GM11168 (cell line): ENCODE data around the gene APPL1.
"Not testable (repeated sequence)": the region's sequence is repeated elsewhere in the genome, so short reads cannot be mapped to it uniquely, and the experiment has no call there.

Experiments used
- in situ Hi-C: fragments of 300-500 bp; cut with MboI; formaldehyde crosslinking; loops from one replicate; pipeline ENCODE4 v1.12.0; 2022; ENCODE audit warnings: low sequenced_read_pairs; ENCODE audit not compliant: unreplicated experiment

Gene APPL1

DNA sequence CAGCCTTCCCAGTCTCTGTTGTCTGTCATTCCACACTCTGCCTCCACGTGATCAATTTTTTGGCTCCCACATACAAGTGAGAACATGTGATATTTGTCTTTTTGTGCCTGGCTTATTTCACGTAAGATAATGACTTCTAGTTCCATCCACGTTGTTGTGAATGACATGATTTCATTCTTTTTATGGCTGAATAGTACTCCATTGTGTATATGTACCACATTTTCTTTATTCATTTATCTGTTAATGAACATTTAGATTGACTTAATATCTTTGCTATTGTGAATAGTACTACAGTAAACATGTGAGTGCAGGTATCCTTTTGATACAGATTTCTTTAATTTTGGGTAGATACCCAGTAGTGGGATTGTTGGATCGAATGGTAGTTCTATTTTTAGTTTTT is 33.6 kb downstream of the APPL1 start:
- in situ Hi-C loops, result no loop called here

- in situ Hi-C loops, result no loop called here
These were observed 34.4 kb downstream of the APPL1 start for GRCh38 chr3:57261929-57262328.

- in situ Hi-C loops, result no loop called here
These were observed 40.9 kb downstream of the APPL1 start for GRCh38 chr3:57268416-57268815.

DNA sequence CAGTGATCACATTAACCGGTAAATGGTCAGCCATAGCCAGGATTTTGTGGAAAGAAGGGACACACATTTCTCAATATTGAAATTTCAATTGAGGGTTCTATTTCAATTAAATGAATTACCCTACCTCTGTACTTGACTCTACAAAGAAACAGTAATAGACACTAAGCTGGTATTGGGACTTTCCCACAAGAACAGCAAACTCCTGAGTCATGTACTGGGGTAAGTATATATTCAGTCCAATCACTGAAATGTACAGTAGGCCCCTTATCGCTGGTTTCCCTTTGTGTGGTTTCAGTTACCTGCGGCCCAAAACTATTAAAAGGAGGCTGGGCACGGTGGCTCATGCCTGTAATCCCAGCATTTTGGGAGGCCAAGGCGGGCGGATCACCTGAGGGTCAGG is 47.3 kb downstream of the APPL1 start:
- in situ Hi-C loops, result no loop called here

- in situ Hi-C loops, result no loop called here
These were observed 47.9 kb downstream of the APPL1 start for GRCh38 chr3:57275393-57275792.

- in situ Hi-C loops, result no loop called here
These were observed 50.7 kb downstream of the APPL1 start for GRCh38 chr3:57278237-57278636.

GRCh38 chr3:57279685-57280084 is 52.2 kb downstream of the APPL1 start:
- in situ Hi-C loops, result no loop called here

DNA sequence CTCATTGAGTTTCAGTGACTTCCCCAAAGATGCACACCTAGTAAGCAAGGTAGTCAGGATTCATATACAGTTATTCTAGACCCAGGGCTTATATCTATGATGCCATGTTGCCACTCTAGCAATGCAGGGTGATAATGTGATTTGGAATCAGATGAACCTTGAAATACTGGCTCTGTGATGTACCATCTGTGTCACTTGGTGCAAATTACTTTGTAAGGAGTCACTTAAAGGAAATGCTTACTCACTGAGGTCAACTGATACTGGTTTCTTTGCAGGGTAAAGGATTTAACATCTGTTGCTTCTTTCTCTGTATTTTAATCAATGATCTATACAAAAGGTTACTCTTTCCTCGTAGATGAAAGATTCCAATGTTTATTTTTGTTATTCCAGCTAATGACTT is 54.2 kb downstream of the APPL1 start:
- in situ Hi-C loops, result no loop called here

- in situ Hi-C loops, result no loop called here
These were observed 55.8 kb downstream of the APPL1 start for GRCh38 chr3:57283334-57283733.

DNA sequence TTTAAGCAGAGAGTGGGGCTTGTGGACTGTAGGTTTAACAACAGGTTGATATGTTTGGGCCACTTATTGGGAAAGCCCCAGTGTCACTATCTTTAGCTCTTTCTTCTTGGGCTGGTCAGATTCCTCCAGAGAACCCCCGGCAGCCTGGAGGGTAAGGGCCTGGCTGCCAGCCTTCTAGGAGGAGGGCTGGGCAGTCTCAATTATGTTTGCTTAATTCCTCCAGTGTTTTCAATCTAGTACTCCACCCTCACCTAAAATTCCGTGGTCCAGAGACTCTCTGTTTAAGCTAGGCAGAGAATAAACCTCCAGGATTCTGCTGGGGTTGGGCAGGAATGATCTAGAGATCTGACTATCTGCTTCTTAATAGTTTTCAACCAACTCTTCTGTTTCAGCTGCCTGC is 59.7 kb downstream of the APPL1 start:
- in situ Hi-C loops, result no loop called here

GRCh38 chr3:57288403-57288802 is 60.9 kb downstream of the APPL1 start:
- in situ Hi-C loops, result no loop called here

GRCh38 chr3:57292159-57292896 is 64.8 kb downstream of the APPL1 start, which contains the start of gene ASB14:
ASB14 (minus strand) TSS chr3:57292685; CDS start chr3:57292033, 652 bp downstream.
- in situ Hi-C loops, result no loop called here

DNA sequence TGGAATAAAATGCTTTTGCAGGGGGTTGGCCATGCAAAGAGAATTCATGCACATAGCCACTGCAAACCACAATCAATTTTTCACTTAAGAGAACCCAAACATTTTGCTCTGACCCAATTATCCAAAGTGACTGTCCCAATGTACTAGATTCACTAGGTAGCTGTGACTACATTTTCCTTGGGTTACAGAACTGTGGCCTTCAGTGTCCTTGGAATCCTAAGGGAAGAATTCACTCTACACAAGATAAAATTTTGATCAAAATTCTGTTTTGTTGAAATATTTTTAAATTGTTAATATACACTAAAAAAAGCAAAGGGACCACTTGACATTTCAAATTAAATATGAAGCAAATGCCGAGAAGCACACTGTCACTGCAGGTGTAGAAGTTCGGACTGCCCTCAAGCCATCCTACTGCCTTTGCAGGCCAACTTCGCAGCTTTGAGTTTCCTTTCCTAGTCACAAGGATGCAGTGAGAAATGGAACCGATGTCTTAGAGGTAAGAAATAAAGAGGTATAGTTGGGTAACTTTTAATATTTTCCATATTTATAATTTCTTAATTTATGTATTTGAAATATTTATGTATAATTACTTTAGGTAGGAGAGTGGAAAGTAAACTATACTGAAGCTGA is 65.5 kb downstream of the APPL1 start:
- in situ Hi-C loops, result no loop called here

- in situ Hi-C loops, result no loop called here
These were observed 70.5 kb downstream of the APPL1 start for GRCh38 chr3:57298041-57298440.

- in situ Hi-C loops, result not testable (repeated sequence)
These were observed 76.0 kb downstream of the APPL1 start for GRCh38 chr3:57303520-57303919.

- in situ Hi-C loops, result no loop called here
These were observed 82.3 kb downstream of the APPL1 start for GRCh38 chr3:57309769-57310360.

GRCh38 chr3:57314204-57314603 is 86.7 kb downstream of the APPL1 start:
- in situ Hi-C loops, result no loop called here
